ENCODE data around the gene OR51I1.

- no peak for TF ChIP-seq EZH2 (conservative IDR thresholded peaks at IDR 0.05; ENCODE audit: low read depth, low read length)
- TF ChIP-seq SETDB1 (CRISPR knock-in tag; IDR thresholded peaks at IDR 0.05; ENCODE audit: borderline replicate concordance): no peak
- TF ChIP-seq ERF (CRISPR knock-in tag; IDR thresholded peaks at IDR 0.05): no peak
- TF ChIP-seq HNRNPH1 (optimal IDR thresholded peaks at IDR 0.05; ENCODE audit: low read depth, low read length): no peak
- TF ChIP-seq ZBTB20 (CRISPR knock-in tag; IDR thresholded peaks at IDR 0.05; ENCODE audit: borderline replicate concordance, low read depth): no peak
- no peak for TF ChIP-seq ELK4 (CRISPR knock-in tag; IDR thresholded peaks at IDR 0.05; ENCODE audit: borderline replicate concordance)
- no peak for TF ChIP-seq ZNF530 (CRISPR knock-in tag; IDR thresholded peaks at IDR 0.05; ENCODE audit: low read depth)
- no peak for TF ChIP-seq ZFYVE20 (CRISPR knock-in tag; IDR thresholded peaks at IDR 0.05; ENCODE audit: borderline replicate concordance, low read depth)
- TF ChIP-seq STAT6 (CRISPR knock-in tag; IDR thresholded peaks at IDR 0.05; ENCODE audit: borderline replicate concordance): no peak
- TF ChIP-seq HDAC2 (CRISPR knock-in tag; IDR thresholded peaks at IDR 0.05): no peak
- no peak for TF ChIP-seq ELF3 (CRISPR knock-in tag; IDR thresholded peaks at IDR 0.05)
- no peak for TF ChIP-seq SIN3A (IDR thresholded peaks at IDR 0.05; ENCODE audit: borderline replicate concordance, low read depth, low read length)
- TF ChIP-seq MAX (IDR thresholded peaks at IDR 0.05): no peak
These were observed 36.1 kb downstream of the OR51I1 start for GRCh38 chr11:5405173-5405572.

Data from HepG2 (cell line).